Measurements from ENCODE around the gene IGFBP7.

DNA sequence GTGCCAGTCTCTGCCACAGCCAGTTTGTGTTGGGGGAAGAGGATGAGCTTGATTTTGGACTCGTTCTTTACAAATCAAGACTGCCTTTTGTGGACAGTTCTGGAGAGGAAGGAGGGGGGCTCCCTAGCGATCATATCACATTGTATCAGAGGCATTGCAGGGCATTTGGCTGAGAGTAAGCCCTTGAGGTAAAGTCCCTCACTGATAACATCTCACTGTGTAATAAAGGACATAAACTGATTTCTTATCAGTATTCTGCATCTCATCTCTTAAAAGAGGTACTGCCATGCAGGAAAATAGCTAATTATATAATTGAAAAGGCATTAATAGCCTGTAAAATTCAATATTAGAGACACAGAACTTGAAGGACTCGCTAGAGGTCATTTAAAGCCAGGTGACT is 6.1 kb upstream of the IGFBP7 start:
- TF ChIP-seq, protein P1, sequence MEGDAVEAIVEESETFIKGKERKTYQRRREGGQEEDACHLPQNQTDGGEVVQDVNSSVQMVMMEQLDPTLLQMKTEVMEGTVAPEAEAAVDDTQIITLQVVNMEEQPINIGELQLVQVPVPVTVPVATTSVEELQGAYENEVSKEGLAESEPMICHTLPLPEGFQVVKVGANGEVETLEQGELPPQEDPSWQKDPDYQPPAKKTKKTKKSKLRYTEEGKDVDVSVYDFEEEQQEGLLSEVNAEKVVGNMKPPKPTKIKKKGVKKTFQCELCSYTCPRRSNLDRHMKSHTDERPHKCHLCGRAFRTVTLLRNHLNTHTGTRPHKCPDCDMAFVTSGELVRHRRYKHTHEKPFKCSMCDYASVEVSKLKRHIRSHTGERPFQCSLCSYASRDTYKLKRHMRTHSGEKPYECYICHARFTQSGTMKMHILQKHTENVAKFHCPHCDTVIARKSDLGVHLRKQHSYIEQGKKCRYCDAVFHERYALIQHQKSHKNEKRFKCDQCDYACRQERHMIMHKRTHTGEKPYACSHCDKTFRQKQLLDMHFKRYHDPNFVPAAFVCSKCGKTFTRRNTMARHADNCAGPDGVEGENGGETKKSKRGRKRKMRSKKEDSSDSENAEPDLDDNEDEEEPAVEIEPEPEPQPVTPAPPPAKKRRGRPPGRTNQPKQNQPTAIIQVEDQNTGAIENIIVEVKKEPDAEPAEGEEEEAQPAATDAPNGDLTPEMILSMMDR (IDR thresholded peaks at IDR 0.05 in 2 of 3, conservative IDR thresholded peaks at IDR 0.05 in 1 of 3; ENCODE audit: control insufficient read depth in 2 of 3, extremely low read depth in 1 of 3, insufficient read depth in 1 of 3, low read depth in 3 of 3, low read length in 3 of 3) = no peak
- TF ChIP-seq, protein P2, sequence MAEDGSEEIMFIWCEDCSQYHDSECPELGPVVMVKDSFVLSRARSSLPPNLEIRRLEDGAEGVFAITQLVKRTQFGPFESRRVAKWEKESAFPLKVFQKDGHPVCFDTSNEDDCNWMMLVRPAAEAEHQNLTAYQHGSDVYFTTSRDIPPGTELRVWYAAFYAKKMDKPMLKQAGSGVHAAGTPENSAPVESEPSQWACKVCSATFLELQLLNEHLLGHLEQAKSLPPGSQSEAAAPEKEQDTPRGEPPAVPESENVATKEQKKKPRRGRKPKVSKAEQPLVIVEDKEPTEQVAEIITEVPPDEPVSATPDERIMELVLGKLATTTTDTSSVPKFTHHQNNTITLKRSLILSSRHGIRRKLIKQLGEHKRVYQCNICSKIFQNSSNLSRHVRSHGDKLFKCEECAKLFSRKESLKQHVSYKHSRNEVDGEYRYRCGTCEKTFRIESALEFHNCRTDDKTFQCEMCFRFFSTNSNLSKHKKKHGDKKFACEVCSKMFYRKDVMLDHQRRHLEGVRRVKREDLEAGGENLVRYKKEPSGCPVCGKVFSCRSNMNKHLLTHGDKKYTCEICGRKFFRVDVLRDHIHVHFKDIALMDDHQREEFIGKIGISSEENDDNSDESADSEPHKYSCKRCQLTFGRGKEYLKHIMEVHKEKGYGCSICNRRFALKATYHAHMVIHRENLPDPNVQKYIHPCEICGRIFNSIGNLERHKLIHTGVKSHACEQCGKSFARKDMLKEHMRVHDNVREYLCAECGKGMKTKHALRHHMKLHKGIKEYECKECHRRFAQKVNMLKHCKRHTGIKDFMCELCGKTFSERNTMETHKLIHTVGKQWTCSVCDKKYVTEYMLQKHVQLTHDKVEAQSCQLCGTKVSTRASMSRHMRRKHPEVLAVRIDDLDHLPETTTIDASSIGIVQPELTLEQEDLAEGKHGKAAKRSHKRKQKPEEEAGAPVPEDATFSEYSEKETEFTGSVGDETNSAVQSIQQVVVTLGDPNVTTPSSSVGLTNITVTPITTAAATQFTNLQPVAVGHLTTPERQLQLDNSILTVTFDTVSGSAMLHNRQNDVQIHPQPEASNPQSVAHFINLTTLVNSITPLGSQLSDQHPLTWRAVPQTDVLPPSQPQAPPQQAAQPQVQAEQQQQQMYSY (CRISPR knock-in tag; IDR thresholded peaks at IDR 0.05) = no peak
- TF ChIP-seq JUNB (IDR thresholded peaks at IDR 0.05) (no peak), NFIC (IDR thresholded peaks at IDR 0.05; ENCODE audit: low read depth, low read length) (no peak), GABPA (IDR thresholded peaks at IDR 0.05; ENCODE audit: low read depth) (no peak)
- TF ChIP-seq, protein P3, sequence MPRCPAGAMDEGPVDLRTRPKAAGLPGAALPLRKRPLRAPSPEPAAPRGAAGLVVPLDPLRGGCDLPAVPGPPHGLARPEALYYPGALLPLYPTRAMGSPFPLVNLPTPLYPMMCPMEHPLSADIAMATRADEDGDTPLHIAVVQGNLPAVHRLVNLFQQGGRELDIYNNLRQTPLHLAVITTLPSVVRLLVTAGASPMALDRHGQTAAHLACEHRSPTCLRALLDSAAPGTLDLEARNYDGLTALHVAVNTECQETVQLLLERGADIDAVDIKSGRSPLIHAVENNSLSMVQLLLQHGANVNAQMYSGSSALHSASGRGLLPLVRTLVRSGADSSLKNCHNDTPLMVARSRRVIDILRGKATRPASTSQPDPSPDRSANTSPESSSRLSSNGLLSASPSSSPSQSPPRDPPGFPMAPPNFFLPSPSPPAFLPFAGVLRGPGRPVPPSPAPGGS (IDR thresholded peaks at IDR 0.05; ENCODE audit: borderline replicate concordance, insufficient read depth, low read depth, low read length, poor library complexity, severe bottlenecking) = no peak
- TF ChIP-seq, protein P4, sequence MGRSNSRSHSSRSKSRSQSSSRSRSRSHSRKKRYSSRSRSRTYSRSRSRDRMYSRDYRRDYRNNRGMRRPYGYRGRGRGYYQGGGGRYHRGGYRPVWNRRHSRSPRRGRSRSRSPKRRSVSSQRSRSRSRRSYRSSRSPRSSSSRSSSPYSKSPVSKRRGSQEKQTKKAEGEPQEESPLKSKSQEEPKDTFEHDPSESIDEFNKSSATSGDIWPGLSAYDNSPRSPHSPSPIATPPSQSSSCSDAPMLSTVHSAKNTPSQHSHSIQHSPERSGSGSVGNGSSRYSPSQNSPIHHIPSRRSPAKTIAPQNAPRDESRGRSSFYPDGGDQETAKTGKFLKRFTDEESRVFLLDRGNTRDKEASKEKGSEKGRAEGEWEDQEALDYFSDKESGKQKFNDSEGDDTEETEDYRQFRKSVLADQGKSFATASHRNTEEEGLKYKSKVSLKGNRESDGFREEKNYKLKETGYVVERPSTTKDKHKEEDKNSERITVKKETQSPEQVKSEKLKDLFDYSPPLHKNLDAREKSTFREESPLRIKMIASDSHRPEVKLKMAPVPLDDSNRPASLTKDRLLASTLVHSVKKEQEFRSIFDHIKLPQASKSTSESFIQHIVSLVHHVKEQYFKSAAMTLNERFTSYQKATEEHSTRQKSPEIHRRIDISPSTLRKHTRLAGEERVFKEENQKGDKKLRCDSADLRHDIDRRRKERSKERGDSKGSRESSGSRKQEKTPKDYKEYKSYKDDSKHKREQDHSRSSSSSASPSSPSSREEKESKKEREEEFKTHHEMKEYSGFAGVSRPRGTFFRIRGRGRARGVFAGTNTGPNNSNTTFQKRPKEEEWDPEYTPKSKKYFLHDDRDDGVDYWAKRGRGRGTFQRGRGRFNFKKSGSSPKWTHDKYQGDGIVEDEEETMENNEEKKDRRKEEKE (IDR thresholded peaks at IDR 0.05) = no peak

Measured in GM12878 (cell line).